ENCODE data around the gene GRHPR. TPM values are rescaled to one million over a fixed set of nuclear protein-coding genes. Genes with fewer than 3 reads are reported as not detected.
"Not testable (repeated sequence)": the region's sequence is repeated elsewhere in the genome, so short reads cannot be mapped to it uniquely, and the experiment has no call there.

The GRHPR gene
- total RNA-seq, 1 donor from 2014 or later = 64.8 TPM

GRCh38 chr9:37466037-37466709, 43.7 kb downstream of the GRHPR start:
- DNase-seq = peak; percentile 75
- intact Hi-C loops (cut with DNase I) = no loop called here
- ATAC-seq = peak; percentile 7 to 43

GRCh38 chr9:37467530-37467929, 45.0 kb downstream of the GRHPR start:
- ATAC-seq; intact Hi-C loops (cut with DNase I); H3K36me3 ChIP-seq: not testable (repeated sequence)

More at GRCh38 chr9:37466037-37466709, 43.7 kb downstream of the GRHPR start:
- Histone ChIP-seq H3K9me3 (no peaks in the 10 kb centered on the region), H3K27me3 (ENCODE audit: low read depth) (no peaks in the 10 kb centered on the region), H3K4me3 (peak overlapping the region; percentile 89), H3K36me3 (no peaks in the 10 kb centered on the region), H3K27ac (peak overlapping the region; percentile 99), H3K4me1 (peaks cover 33% of the 10 kb centered on the region)
- TF ChIP-seq CTCF (IDR thresholded peaks at IDR 0.05) = no peak

GRCh38 chr9:37468620-37469019, 46.1 kb downstream of the GRHPR start:
- Histone ChIP-seq H3K4me1 (peaks cover 21% of the 10 kb centered on the region), H3K27ac (no peak overlapping the region)
- intact Hi-C loops (cut with DNase I) = no loop called here

More at GRCh38 chr9:37467530-37467929, 45.0 kb downstream of the GRHPR start:
- H3K9me3 ChIP-seq; H3K27ac ChIP-seq; H3K27me3 ChIP-seq (ENCODE audit: low read depth); DNase-seq; H3K4me3 ChIP-seq: not testable (repeated sequence)
- H3K4me1 ChIP-seq = peaks cover 29% of the 10 kb centered on the region

GRCh38 chr9:37471942-37472684, 49.6 kb downstream of the GRHPR start:
- intact Hi-C loops (cut with DNase I) = no loop called here
- ATAC-seq (peak; percentile 85 to 94), DNase-seq (no peak)
- no peaks in the 10 kb centered on the region for H3K27me3 ChIP-seq (ENCODE audit: low read depth)
- peak overlapping the region; percentile 45 for H3K4me3 ChIP-seq
- H3K27ac ChIP-seq = peak overlapping the region; percentile 82
- TF ChIP-seq CTCF (IDR thresholded peaks at IDR 0.05) = no peak
- H3K36me3 ChIP-seq = no peaks in the 10 kb centered on the region
- peaks cover 12% of the 10 kb centered on the region for H3K4me1 ChIP-seq
- peaks cover 9% of the 10 kb centered on the region for H3K9me3 ChIP-seq

More at GRCh38 chr9:37468620-37469019, 46.1 kb downstream of the GRHPR start:
- H3K4me3 ChIP-seq = no peak overlapping the region
- DNase-seq (no peak), ATAC-seq (no peak)
- TF ChIP-seq CTCF (IDR thresholded peaks at IDR 0.05) = no peak
- no peaks in the 10 kb centered on the region for H3K9me3 ChIP-seq
- H3K27me3 ChIP-seq (ENCODE audit: low read depth) = no peaks in the 10 kb centered on the region
- no peaks in the 10 kb centered on the region for H3K36me3 ChIP-seq

- DNase-seq; intact Hi-C loops (cut with DNase I); H3K36me3 ChIP-seq; H3K27ac ChIP-seq; ATAC-seq; H3K4me3 ChIP-seq; H3K27me3 ChIP-seq (ENCODE audit: low read depth); H3K9me3 ChIP-seq: not testable (repeated sequence)
- peaks cover 12% of the 10 kb centered on the region for H3K4me1 ChIP-seq
Measured at GRCh38 chr9:37473982-37474381, 51.5 kb downstream of the GRHPR start.

- intact Hi-C loops (cut with DNase I) = no loop called here
- ATAC-seq (no peak), DNase-seq (no peak)
- H3K27ac ChIP-seq = no peak overlapping the region
- no peaks in the 10 kb centered on the region for H3K36me3 ChIP-seq
- peaks cover 9% of the 10 kb centered on the region for H3K9me3 ChIP-seq
- no peak for TF ChIP-seq CTCF (IDR thresholded peaks at IDR 0.05)
- no peak overlapping the region for H3K4me3 ChIP-seq
- no peaks in the 10 kb centered on the region for H3K27me3 ChIP-seq (ENCODE audit: low read depth)
- H3K4me1 ChIP-seq = peaks cover 12% of the 10 kb centered on the region
Measured at GRCh38 chr9:37474438-37474837, 51.9 kb downstream of the GRHPR start.

Measured in lower lobe of right lung (tissue), 2 donors.